HCT116 (cell line): ENCODE results near the gene CCDC24.

Experiments
- EZH2 ChIP-seq: fragments of 200-600 bp; sonication (generic); IDR thresholded peaks from 2 replicates; pipeline ENCODE4 v1.6.1; 2017; ENCODE audit warnings: antibody characterized with exemption, mixed run types
- POLR2AphosphoS5 ChIP-seq: IDR thresholded peaks from 2 replicates; pipeline ENCODE4 v1.6.1; 2011; ENCODE audit warnings: mild to moderate bottlenecking, low read depth, low read length, moderate library complexity
- TF ChIP-seq, protein P1 (sequence below): IDR thresholded peaks from 2 replicates; pipeline ENCODE4 v1.6.1; 2012; ENCODE audit warnings: low read depth
- TF ChIP-seq, protein P2 (sequence below), 3 experiments: fragments of 200-600 bp in 1 of 3; sonication (generic) in 1 of 3; IDR thresholded peaks in 2 of 3; conservative IDR thresholded peaks in 1 of 3; 2 replicates each; pipeline ENCODE4 v1.5.1; 2012 to 2017; ENCODE audit warnings: low read depth in 2 of 3, low read length in 2 of 3, antibody characterized with exemption in 1 of 3, borderline replicate concordance in 1 of 3, control low read depth in 1 of 3, mild to moderate bottlenecking in 1 of 3, mixed read lengths in 1 of 3, mixed run types in 1 of 3, moderate library complexity in 1 of 3; ENCODE audit not compliant: insufficient read depth in 1 of 3

DNA sequence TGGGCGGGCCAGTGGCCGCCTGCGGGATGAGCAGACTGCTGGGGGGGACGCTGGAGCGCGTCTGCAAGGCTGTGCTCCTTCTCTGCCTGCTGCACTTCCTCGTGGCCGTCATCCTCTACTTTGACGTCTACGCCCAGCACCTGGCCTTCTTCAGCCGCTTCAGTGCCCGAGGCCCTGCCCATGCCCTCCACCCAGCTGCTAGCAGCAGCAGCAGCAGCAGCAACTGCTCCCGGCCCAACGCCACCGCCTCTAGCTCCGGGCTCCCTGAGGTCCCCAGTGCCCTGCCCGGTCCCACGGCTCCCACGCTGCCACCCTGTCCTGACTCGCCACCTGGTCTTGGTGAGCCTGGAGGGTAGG, 10.3 kb upstream of the CCDC24 start:
- TF ChIP-seq, protein P1, sequence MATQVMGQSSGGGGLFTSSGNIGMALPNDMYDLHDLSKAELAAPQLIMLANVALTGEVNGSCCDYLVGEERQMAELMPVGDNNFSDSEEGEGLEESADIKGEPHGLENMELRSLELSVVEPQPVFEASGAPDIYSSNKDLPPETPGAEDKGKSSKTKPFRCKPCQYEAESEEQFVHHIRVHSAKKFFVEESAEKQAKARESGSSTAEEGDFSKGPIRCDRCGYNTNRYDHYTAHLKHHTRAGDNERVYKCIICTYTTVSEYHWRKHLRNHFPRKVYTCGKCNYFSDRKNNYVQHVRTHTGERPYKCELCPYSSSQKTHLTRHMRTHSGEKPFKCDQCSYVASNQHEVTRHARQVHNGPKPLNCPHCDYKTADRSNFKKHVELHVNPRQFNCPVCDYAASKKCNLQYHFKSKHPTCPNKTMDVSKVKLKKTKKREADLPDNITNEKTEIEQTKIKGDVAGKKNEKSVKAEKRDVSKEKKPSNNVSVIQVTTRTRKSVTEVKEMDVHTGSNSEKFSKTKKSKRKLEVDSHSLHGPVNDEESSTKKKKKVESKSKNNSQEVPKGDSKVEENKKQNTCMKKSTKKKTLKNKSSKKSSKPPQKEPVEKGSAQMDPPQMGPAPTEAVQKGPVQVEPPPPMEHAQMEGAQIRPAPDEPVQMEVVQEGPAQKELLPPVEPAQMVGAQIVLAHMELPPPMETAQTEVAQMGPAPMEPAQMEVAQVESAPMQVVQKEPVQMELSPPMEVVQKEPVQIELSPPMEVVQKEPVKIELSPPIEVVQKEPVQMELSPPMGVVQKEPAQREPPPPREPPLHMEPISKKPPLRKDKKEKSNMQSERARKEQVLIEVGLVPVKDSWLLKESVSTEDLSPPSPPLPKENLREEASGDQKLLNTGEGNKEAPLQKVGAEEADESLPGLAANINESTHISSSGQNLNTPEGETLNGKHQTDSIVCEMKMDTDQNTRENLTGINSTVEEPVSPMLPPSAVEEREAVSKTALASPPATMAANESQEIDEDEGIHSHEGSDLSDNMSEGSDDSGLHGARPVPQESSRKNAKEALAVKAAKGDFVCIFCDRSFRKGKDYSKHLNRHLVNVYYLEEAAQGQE, result no peak
- TF ChIP-seq, protein P2, sequence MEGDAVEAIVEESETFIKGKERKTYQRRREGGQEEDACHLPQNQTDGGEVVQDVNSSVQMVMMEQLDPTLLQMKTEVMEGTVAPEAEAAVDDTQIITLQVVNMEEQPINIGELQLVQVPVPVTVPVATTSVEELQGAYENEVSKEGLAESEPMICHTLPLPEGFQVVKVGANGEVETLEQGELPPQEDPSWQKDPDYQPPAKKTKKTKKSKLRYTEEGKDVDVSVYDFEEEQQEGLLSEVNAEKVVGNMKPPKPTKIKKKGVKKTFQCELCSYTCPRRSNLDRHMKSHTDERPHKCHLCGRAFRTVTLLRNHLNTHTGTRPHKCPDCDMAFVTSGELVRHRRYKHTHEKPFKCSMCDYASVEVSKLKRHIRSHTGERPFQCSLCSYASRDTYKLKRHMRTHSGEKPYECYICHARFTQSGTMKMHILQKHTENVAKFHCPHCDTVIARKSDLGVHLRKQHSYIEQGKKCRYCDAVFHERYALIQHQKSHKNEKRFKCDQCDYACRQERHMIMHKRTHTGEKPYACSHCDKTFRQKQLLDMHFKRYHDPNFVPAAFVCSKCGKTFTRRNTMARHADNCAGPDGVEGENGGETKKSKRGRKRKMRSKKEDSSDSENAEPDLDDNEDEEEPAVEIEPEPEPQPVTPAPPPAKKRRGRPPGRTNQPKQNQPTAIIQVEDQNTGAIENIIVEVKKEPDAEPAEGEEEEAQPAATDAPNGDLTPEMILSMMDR (IDR thresholded peaks at IDR 0.05 in 2 of 3, conservative IDR thresholded peaks at IDR 0.05 in 1 of 3; ENCODE audit: borderline replicate concordance in 1 of 3, insufficient read depth in 1 of 3, low read depth in 2 of 3, low read length in 2 of 3), result no peak
- no peak for TF ChIP-seq POLR2AphosphoS5
- TF ChIP-seq EZH2, result no peak
